Ishikawa (cell line): ENCODE results near the gene GRK5.

Experiments
- EGR1 ChIP-seq: IDR thresholded peaks from 2 replicates; pipeline ENCODE4 v1.6.1; 2012
- FOXM1 ChIP-seq: IDR thresholded peaks from 2 replicates; pipeline ENCODE4 v1.6.1; 2012; ENCODE audit warnings: low read depth, borderline replicate concordance
- TAF1 ChIP-seq: IDR thresholded peaks from 2 replicates; pipeline ENCODE4 v1.6.1; 2012; ENCODE audit warnings: low read depth, mild to moderate bottlenecking
- USF1 ChIP-seq: IDR thresholded peaks from 2 replicates; pipeline ENCODE4 v1.6.1; 2012

DNA sequence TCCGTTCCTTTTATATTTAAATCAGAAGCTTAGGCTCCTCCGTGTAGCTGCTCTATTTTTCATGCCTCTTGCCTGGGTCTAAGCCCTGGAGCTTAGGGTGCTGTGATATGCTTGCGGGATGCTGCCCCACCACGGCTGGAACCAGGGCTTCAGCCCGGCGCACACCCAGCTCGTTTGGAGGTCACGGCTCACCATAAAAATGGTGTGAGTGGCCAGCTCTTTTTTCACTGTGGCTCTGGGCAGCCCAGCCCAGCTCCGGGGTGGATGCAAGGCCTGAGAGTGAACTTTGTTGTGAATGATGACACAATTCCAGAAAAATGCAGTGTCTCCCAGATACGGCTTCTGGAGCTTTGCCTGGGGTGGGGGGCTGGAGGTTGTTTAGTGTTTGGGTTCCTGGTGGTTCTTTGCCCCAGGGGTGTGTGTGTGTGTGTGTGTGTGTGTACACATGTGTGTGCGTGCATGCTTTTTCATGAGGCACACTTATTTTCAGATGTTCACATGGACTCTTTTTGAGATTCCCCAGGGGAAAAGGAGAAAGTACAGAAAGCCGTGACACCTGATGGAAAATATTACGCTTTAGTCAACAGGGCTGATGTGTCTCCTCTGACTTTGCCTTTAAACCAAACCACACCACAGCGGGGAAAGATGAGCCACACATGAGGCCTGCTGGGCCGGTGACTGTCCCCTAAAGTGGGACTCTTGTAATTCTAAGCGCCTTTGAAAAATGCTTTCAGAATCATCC is 46.2 kb downstream of the GRK5 start:
- TF ChIP-seq FOXM1 (no peak), TAF1 (no peak), USF1 (no peak), EGR1 (no peak)
